Measurements from ENCODE around the gene DOP1B. TPM values are rescaled to one million over a fixed set of nuclear protein-coding genes. Genes with fewer than 3 reads are reported as not detected.

The DOP1B gene, protein sequence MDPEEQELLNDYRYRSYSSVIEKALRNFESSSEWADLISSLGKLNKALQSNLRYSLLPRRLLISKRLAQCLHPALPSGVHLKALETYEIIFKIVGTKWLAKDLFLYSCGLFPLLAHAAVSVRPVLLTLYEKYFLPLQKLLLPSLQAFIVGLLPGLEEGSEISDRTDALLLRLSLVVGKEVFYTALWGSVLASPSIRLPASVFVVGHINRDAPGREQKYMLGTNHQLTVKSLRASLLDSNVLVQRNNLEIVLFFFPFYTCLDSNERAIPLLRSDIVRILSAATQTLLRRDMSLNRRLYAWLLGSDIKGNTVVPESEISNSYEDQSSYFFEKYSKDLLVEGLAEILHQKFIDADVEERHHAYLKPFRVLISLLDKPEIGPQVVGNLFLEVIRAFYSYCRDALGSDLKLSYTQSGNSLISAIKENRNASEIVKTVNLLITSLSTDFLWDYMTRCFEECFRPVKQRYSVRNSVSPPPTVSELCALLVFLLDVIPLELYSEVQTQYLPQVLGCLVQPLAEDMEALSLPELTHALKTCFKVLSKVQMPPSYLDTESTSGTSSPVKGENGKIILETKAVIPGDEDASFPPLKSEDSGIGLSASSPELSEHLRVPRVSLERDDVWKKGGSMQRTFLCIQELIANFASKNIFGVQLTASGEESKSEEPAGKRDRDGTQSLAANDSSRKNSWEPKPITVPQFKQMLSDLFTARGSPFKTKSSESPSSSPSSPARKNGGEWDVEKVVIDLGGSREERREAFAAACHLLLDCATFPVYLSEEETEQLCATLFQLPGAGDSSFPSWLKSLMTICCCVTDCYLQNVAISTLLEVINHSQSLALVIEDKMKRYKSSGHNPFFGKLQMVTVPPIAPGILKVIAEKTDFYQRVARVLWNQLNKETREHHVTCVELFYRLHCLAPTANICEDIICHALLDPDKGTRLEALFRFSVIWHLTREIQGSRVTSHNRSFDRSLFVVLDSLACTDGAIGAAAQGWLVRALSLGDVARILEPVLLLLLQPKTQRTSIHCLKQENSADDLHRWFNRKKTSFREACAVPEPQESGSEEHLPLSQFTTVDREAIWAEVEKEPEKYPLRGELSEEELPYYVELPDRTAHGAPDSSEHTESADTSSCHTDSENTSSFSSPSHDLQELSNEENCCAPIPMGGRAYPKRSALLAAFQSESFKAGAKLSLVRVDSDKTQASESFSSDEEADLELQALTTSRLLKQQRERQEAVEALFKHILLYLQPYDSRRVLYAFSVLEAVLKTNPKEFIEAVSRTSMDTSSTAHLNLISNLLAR (N-terminal part only)
- 24.6 TPM for total RNA-seq
- long read RNA-seq, partial matches to known transcripts = 14 of 20 reads
- long read RNA-seq, other reads (novel, unspliced or antisense) = 5 of 20 reads

DNA sequence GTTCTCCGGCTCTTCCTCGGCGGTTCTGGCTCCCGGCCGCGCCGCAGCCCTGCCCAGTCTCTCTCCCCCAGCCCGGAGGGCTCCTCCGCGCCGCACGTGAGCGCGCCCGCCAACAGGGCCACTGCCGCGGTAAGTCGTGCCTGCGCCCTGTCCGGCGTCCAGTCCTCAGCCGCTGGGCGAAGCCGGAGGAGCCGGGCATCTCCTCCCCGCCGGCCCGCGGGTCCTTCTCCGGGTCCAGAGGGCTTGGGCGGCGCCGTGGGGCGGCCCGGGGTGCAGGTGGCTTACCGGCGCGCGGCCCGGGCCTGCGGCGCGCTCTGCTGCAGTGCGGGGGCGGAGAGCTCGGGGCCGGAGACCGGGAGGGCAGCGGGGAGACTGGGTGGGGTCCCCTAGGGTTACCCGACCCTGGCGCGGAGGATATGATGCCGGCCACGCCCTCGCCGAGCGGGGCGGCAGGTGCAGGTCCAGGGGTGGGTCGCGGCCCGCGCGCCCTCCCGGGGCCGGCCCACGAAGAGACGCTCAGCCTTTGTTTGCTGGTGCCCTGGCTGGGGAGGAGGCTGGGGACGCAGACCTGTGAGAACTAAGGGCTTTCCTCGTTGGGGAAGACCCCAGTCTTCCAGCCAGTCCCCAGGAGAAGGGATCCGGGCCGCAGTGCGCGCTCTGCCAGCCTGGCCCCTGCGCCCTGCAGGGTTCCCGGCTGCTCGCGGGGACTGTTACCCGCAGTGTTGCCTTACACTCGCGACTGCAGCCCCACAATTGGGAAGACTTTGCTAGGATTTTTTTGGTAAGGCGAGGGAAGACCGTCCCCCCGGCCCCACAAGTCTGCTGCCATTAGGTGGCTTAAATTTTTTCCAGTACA, at the start of gene DOP1B:
Gene DOP1B (plus strand): TSS at position 10 of the 856 bp plus-strand sequence. CDS start 7,910 bp downstream, outside the sequence.
- DNase-seq (no peak), ATAC-seq (peak; percentile 14 to 43)
- Histone ChIP-seq H3K27me3 (ENCODE audit: low read depth) (no peaks in the 10 kb centered on the region), H3K27ac (peak within 1 kb of the TSS; percentile 91), H3K4me1 (peaks cover 24% of the 10 kb centered on the region), H3K4me3 (peak within 1 kb of the TSS; percentile 95), H3K36me3 (no peaks in the 10 kb centered on the region), H3K9me3 (no peaks in the 10 kb centered on the region)
- intact Hi-C loops (cut with DNase I) = no loop called here
- TF ChIP-seq CTCF (IDR thresholded peaks at IDR 0.05) = no peak

DNA sequence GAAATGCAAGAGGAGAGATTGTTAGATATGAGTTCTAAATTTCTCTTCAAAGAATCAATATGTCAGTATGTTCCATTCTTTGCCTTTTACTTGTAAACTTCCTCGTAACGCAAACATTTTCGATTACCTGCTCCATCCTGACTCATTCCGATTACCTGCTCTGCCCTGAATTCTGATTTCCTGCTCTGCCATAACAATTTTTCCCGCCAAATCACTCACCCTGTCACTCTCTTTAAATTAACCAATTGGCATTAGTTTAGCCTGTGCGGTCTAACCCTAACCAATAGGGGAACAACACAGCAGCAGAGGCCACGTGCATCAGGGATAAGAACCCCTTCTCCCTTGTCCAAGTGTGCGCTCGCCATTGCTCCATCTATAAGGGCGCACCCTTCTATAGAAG, 46.8 kb upstream of the DOP1B start:
- ATAC-seq (no peak), DNase-seq (no peak)
- Histone ChIP-seq H3K9me3 (no peaks in the 10 kb centered on the region), H3K4me3 (no peak overlapping the region), H3K27me3 (ENCODE audit: low read depth) (peaks cover 6% of the 10 kb centered on the region), H3K27ac (no peak overlapping the region), H3K4me1 (peaks cover 21% of the 10 kb centered on the region), H3K36me3 (no peaks in the 10 kb centered on the region)
- no peak for TF ChIP-seq CTCF (IDR thresholded peaks at IDR 0.05)
- intact Hi-C loops (cut with DNase I) = no loop called here

GRCh38 chr21:36111238-36111637, 45.4 kb upstream of the DOP1B start:
- no peak overlapping the region for H3K4me3 ChIP-seq
- peaks cover 21% of the 10 kb centered on the region for H3K4me1 ChIP-seq
- intact Hi-C loops (cut with DNase I) = no loop called here
- no peaks in the 10 kb centered on the region for H3K9me3 ChIP-seq
- H3K36me3 ChIP-seq = no peaks in the 10 kb centered on the region
- no peak overlapping the region for H3K27ac ChIP-seq
- DNase-seq (peak; percentile 57), ATAC-seq (no peak)
- H3K27me3 ChIP-seq (ENCODE audit: low read depth) = no peaks in the 10 kb centered on the region
- no peak for TF ChIP-seq CTCF (IDR thresholded peaks at IDR 0.05)

DNA sequence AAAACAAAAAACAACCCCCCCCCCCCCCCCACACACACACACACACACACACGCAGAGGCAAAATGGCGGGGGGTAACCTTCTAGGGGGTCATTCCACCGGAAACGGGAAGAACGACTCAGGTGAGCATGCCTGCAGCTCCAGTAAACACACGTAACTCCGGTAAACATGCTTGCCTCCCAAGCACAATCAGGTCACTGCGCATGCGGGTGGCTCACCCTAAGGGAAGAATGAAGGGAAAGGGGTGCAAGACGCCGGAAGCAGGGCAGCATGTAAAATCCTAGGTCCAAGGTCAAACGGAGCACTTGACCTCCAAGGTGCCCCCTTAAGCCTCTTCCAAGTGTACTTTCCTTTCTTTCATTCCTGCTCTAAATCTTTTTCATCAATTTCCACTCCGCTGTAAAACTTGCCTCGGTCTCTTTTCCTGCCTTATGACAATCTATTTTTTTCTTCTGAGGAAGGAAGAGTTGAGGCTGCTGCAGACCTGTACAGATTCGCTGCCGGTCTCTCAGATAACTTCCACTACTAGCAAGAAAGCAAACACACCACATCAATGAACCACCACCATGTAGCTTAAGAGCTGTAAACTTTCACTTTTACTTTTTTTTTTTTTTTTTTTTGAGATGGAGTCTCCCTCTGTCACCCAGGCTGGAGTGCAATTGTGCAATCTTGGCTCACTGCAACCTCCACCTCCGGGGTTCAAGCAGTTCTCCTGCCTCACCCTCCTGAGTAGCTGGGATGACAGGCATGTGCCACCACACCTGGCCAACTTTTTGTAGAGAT, 42.8 kb upstream of the DOP1B start:
- Histone ChIP-seq H3K4me3 (peak overlapping the region; percentile 51), H3K36me3 (no peaks in the 10 kb centered on the region), H3K27me3 (ENCODE audit: low read depth) (no peaks in the 10 kb centered on the region), H3K9me3 (no peaks in the 10 kb centered on the region), H3K4me1 (peaks cover 21% of the 10 kb centered on the region), H3K27ac (peak overlapping the region; percentile 70)
- DNase-seq (peak; percentile 90), ATAC-seq (peak; percentile 86 to 88)
- intact Hi-C loops (cut with DNase I) = no loop called here
- TF ChIP-seq CTCF (IDR thresholded peaks at IDR 0.05) = no peak

Measured in lower lobe of right lung (tissue), 2 donors.